ENCODE results near the gene CRIM1.

CRIM1 gene

DNA sequence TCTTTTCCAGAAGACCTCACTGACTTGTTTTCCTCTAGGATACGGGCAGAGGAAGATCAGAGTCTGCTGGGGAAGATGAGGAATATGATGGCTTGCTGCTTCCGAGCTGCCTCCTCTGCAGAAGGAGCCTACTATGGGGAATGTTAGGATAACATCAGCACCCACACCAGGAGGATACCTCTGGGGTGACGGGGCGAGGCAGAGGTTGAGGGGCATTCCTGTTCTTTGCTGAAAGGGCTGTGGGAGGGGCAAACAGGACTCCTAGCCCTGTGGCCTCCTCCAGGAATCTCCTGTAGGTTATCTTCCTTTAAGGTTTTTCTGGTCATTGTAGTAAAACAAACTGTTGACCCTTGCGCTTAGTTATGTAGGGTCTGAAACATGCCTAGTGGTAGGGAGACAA, 102.5 kb downstream of the CRIM1 start:
- no peak for DNase-seq
- Histone ChIP-seq H3K79me2 (ENCODE audit: low read length) (no peaks in the 10 kb centered on the region), H3K36me3 (replicated peaks; ENCODE audit: insufficient read depth, low read length) (no peaks in the 10 kb centered on the region), H3K4me2 (ENCODE audit: low read depth, low read length) (no peak overlapping the region), H3K9me2 (replicated peaks; ENCODE audit: insufficient read depth, low read length) (no peaks in the 10 kb centered on the region), H4K20me1 (ENCODE audit: insufficient read depth, low read length) (no peaks in the 10 kb centered on the region), H3K9me3 (replicated peaks; ENCODE audit: insufficient read depth, low read length) (no peaks in the 10 kb centered on the region), H3K4me1 (ENCODE audit: low read length) (peaks cover 4% of the 10 kb centered on the region; the same call in 1 of the 2 replicates), H2AFZ (ENCODE audit: low read length) (no peak overlapping the region), H3F3A (ENCODE audit: insufficient read depth, low read length) (no peaks in the 10 kb centered on the region), H3K9ac (ENCODE audit: low read length) (no peak overlapping the region), H3K27me3 (replicated peaks; ENCODE audit: insufficient read depth, low read length) (no peaks in the 10 kb centered on the region), H3K27ac (ENCODE audit: low read length) (no peak overlapping the region), H3K4me3 (ENCODE audit: low read length) (no peak overlapping the region)
- no peak for TF ChIP-seq EZH2 (optimal IDR thresholded peaks at IDR 0.05; ENCODE audit: low read depth, low read length)
- no peak for TF ChIP-seq EZH2phosphoT487 (IDR thresholded peaks at IDR 0.05; ENCODE audit: low read length)
- TF ChIP-seq, protein P1, sequence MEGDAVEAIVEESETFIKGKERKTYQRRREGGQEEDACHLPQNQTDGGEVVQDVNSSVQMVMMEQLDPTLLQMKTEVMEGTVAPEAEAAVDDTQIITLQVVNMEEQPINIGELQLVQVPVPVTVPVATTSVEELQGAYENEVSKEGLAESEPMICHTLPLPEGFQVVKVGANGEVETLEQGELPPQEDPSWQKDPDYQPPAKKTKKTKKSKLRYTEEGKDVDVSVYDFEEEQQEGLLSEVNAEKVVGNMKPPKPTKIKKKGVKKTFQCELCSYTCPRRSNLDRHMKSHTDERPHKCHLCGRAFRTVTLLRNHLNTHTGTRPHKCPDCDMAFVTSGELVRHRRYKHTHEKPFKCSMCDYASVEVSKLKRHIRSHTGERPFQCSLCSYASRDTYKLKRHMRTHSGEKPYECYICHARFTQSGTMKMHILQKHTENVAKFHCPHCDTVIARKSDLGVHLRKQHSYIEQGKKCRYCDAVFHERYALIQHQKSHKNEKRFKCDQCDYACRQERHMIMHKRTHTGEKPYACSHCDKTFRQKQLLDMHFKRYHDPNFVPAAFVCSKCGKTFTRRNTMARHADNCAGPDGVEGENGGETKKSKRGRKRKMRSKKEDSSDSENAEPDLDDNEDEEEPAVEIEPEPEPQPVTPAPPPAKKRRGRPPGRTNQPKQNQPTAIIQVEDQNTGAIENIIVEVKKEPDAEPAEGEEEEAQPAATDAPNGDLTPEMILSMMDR (IDR thresholded peaks at IDR 0.05; ENCODE audit: low read length), result no peak

DNA sequence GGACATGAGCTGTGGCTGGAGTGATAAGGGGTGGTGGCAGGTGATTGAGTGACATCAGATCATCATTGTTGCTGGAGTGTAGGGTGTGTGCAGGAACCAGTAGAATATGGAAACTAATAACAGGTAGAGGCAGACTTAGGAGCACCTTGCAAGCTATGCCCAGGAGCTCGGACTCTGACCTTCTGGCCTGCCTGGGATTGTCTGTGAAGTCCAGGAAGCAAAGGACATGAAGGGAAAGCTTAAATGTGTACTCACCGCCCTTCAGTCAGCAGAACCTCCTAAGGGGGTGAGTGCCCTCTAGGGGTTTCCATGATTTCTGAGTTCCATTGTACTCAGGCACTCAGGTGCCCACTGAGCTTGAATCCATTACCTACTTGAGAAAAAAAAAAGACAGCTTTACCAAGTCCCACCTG, 104.2 kb downstream of the CRIM1 start:
- Histone ChIP-seq H3K9me3 (replicated peaks; ENCODE audit: insufficient read depth, low read length) (no peaks in the 10 kb centered on the region), H3K4me2 (ENCODE audit: low read depth, low read length) (no peak overlapping the region), H3K79me2 (ENCODE audit: low read length) (no peaks in the 10 kb centered on the region), H4K20me1 (ENCODE audit: insufficient read depth, low read length) (no peaks in the 10 kb centered on the region), H3K4me1 (ENCODE audit: low read length) (peaks cover 4% of the 10 kb centered on the region; the same call in 1 of the 2 replicates), H3F3A (ENCODE audit: insufficient read depth, low read length) (no peaks in the 10 kb centered on the region), H3K9me2 (replicated peaks; ENCODE audit: insufficient read depth, low read length) (no peaks in the 10 kb centered on the region), H3K9ac (ENCODE audit: low read length) (no peak overlapping the region), H3K4me3 (ENCODE audit: low read length) (no peak overlapping the region), H3K27ac (ENCODE audit: low read length) (no peak overlapping the region), H2AFZ (ENCODE audit: low read length) (no peak overlapping the region), H3K27me3 (replicated peaks; ENCODE audit: insufficient read depth, low read length) (no peaks in the 10 kb centered on the region), H3K36me3 (replicated peaks; ENCODE audit: insufficient read depth, low read length) (no peaks in the 10 kb centered on the region)
- TF ChIP-seq EZH2phosphoT487 (IDR thresholded peaks at IDR 0.05; ENCODE audit: low read length), result no peak
- TF ChIP-seq, protein P1 (IDR thresholded peaks at IDR 0.05; ENCODE audit: low read length), result no peak
- no peak for TF ChIP-seq EZH2 (optimal IDR thresholded peaks at IDR 0.05; ENCODE audit: low read depth, low read length)
- DNase-seq, result no peak

DNA sequence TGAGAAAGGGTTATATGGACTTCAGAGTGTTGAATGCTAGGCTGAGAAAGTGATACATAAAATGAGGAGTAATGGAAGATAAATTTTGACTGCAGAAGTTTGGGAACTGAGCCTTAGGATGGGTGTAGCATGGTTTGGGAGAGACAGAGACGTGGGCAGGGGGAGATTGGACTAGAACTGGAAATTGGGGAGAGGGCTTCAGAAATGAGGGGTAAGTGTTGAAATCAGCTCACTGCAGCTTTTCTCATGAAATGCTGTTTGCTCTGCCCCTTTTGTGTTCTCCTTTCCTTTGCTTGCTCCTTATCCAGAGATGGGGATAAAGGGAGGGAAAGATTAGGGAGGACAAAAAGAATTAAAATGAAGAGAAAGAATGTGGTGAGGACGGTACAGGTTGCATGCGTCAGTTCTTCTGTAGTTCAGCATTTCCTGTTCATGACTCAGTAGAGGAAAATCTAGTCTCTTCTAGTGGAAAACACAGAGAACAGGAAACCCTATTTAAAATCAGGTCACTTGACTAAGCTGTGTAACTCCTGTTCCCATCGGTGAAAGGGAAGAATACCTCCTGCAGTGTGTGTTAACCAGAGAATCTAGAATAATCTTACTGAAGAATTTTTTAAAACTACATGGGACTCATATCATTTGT, 105.6 kb downstream of the CRIM1 start:
- H4K20me1 ChIP-seq (ENCODE audit: insufficient read depth, low read length), result no peaks in the 10 kb centered on the region
- no peak overlapping the region for H3K4me3 ChIP-seq (ENCODE audit: low read length)
- peaks cover 4% of the 10 kb centered on the region; the same call in 1 of the 2 replicates for H3K4me1 ChIP-seq (ENCODE audit: low read length)
- no peaks in the 10 kb centered on the region for H3K27me3 ChIP-seq (replicated peaks; ENCODE audit: insufficient read depth, low read length)
- no peaks in the 10 kb centered on the region for H3K79me2 ChIP-seq (ENCODE audit: low read length)
- TF ChIP-seq EZH2 (optimal IDR thresholded peaks at IDR 0.05; ENCODE audit: low read depth, low read length) (no peak), EZH2phosphoT487 (IDR thresholded peaks at IDR 0.05; ENCODE audit: low read length) (no peak)
- TF ChIP-seq, protein P1 (IDR thresholded peaks at IDR 0.05; ENCODE audit: low read length), result no peak
- no peaks in the 10 kb centered on the region for H3K9me3 ChIP-seq (replicated peaks; ENCODE audit: insufficient read depth, low read length)
- no peak overlapping the region for H3K9ac ChIP-seq (ENCODE audit: low read length)
- no peak overlapping the region for H3K4me2 ChIP-seq (ENCODE audit: low read depth, low read length)
- H3F3A ChIP-seq (ENCODE audit: insufficient read depth, low read length), result no peaks in the 10 kb centered on the region
- H2AFZ ChIP-seq (ENCODE audit: low read length), result no peak overlapping the region
- H3K9me2 ChIP-seq (replicated peaks; ENCODE audit: insufficient read depth, low read length), result no peaks in the 10 kb centered on the region
- peak; percentile 24 for DNase-seq
- no peaks in the 10 kb centered on the region for H3K36me3 ChIP-seq (replicated peaks; ENCODE audit: insufficient read depth, low read length)
- no peak overlapping the region for H3K27ac ChIP-seq (ENCODE audit: low read length)
